AG10803 (cell line): ENCODE results near the gene XPR1.

Experiments
- DNase-seq: peaks from one replicate; pipeline ENCODE4 v3.0.0; 2010; ENCODE audit warnings: low read depth
- H3K4me3 ChIP-seq: 2 replicates; pipeline ENCODE4 v1.5.1; 2011; ENCODE audit warnings: mild to moderate bottlenecking, low read length, control low read depth
- TF ChIP-seq, protein P1 (sequence below): conservative IDR thresholded peaks from 2 replicates; pipeline ENCODE4 v1.5.1; 2011; ENCODE audit warnings: mild to moderate bottlenecking, low read length, control low read depth, inconsistent platforms

XPR1 gene

DNA sequence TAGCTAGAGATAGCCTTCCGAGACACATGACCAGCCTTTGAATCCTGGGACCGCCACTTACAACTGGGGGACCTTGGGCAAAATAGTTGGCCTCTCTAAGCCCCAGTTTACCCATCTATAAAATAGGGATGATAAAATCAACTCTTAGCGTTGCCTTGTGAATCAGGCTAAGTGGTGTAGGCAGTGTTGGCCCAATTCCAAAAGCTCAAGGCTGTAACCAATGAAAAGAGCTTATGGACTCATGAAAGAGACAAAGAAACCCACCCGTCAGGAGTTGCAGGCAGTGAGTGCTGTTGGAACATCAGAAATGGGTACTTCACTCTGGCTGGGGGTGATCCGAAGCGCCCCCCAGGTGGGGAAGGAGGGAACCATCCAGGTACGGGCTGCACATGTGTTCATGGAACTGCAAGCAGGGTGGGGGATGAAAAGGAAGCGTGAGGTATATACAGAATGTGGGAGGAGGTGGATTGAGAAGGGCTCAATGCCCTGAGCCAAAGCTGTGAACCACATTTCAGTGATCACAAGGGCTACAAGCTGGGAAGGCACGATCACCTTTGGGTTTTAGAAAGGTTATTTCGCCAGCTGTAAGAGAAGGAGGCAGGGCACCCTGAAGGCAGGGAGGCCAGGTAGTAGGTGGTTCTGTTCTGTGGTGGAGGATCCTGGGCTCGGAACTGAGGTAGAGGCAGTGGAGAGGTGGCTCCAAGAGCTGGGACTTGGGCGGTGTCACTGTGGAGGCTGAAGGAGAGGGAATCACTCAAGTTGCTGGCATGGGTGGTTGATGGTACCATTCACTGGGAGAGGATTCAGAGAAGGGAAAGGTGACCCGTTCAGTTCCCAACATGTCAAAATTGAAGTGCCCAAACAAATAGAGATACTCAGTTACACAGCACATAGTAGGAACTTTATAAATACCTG lies 269.5 kb downstream of the XPR1 start:
- DNase-seq = no peak
- TF ChIP-seq, protein P1, sequence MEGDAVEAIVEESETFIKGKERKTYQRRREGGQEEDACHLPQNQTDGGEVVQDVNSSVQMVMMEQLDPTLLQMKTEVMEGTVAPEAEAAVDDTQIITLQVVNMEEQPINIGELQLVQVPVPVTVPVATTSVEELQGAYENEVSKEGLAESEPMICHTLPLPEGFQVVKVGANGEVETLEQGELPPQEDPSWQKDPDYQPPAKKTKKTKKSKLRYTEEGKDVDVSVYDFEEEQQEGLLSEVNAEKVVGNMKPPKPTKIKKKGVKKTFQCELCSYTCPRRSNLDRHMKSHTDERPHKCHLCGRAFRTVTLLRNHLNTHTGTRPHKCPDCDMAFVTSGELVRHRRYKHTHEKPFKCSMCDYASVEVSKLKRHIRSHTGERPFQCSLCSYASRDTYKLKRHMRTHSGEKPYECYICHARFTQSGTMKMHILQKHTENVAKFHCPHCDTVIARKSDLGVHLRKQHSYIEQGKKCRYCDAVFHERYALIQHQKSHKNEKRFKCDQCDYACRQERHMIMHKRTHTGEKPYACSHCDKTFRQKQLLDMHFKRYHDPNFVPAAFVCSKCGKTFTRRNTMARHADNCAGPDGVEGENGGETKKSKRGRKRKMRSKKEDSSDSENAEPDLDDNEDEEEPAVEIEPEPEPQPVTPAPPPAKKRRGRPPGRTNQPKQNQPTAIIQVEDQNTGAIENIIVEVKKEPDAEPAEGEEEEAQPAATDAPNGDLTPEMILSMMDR = no peak
- H3K4me3 ChIP-seq = no peak overlapping the region

DNA sequence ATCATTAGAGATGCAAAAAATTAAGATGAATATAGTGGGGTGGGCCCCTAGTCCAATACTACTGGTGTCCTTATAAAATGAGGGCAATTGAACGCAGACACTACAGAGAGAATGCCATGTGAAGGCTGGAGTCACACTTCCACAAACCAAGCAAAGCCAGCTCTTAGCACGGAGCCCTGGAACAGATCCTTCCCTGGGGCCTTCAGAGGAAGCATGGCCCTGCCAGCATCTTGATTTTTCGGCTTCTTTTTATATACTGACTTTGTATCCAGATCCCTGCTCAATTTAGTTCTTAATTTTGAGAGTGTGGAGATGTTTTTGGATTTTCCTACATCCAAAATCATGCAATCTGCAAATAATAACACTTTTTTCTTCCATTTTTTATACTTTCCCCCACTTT lies 270.7 kb downstream of the XPR1 start:
- DNase-seq = no peak
- no peak overlapping the region for H3K4me3 ChIP-seq
- TF ChIP-seq, protein P1 = no peak

DNA sequence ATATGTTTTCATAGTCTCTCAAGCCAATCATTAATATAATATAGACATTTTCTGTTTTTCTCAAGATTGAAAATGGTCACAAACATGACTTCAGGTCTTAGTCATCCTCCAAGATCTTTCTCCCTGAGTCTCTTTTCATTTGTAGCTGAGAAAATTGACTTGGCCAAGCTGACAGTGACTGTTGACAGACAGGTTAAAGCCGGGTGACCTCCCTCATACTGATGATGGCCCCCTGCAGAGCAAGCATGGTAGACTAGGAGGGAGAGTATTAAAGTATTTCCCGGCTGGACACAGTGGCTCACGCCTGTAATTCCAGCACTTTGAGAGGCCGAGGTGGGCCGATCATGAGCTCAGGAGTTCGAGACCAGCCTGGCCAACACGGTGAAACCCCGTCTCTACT lies 274.1 kb downstream of the XPR1 start:
- DNase-seq = no peak
- TF ChIP-seq, protein P1 = no peak
- H3K4me3 ChIP-seq = no peak overlapping the region

DNA sequence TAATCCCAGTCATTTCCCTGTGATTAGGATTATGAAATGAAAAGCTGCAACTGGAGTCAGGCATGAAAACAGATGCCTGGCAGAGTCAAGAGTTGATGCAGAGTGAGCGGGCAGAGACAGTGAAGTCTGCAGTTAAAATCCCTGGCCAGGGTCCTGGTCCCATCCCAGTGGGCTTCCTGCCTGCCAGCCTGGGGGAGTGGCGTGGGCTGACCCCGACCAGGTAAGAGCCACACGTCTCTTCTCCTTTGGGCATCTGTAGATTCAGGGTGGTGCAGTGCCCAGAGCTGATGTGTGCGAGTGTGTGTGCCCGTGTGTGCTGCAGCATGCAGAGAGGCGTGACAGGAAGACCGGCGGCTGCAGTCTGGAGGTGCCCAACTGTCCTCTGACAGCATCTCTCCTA lies 274.7 kb downstream of the XPR1 start:
- DNase-seq = no peak
- TF ChIP-seq, protein P1 = no peak
- no peak overlapping the region for H3K4me3 ChIP-seq

DNA sequence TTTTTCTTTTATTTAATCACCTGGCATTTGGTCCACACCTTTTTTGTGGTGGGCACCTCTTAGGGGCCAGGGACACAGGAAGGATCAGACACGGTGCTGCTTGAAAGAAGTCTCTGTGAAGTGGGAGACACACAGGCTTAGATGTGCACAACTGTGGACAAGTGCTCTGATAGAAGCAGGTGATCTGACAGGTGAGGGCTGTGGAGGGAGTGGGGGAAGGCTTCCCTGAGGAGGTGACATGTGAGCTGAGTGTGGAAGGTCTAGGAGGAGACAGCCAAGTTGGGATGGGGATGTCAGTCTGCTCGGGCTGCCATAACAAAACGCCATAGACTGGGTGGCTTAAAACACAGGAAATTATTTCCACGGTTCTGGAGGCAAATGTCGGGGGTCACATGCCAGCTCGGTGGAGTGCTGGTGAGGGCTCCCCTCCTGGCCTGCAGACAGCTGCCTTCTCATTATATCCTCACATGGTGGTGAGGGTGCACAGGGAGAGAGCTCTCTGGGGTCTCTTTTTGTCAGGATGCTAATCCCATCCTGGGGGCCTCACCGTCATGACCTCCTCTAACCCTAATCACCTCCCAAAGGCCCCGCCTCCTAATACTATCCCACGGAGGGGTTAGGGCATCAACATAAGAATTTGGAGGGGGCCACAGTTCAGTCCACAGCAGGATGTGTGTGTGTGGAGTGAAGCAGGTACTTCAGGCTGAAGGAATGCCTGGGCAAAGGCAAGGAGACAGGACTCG lies 275.7 kb downstream of the XPR1 start:
- DNase-seq = no peak
- TF ChIP-seq, protein P1 = no peak
- H3K4me3 ChIP-seq = no peak overlapping the region

DNA sequence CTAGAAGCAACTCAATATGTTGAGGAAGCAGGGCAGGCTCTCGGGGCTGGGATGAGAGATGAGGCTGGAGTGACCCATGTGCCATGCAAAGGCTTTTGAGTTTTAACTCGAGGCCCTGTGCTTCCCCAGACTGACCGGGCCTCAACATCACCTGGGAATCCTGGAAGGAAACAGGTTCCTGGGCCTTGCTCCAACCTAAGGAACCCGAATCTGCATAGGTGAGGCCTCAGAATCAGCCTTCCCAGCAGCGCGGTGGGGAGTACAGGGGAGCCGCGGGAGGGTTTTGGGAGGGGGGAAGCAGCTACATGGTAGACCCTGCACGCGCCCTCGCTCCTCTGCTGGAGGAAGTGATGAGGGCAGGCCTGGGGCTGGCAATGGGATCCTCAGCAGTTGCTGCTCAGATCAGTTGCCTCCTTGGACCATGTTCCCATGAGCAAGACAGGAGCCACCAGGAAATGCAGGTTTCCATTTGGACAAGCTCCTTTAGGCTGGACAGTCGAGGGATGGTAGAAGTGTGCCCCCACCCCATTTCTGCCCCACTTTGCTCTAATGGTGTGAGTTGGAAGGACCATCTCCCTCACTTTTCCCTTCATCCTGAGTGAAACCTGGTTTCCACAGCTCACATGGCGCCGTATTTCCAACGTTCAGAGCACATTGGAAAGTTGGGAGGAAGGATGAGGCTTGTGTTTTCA lies 276.4 kb downstream of the XPR1 start:
- no peak overlapping the region for H3K4me3 ChIP-seq
- DNase-seq = no peak

More for the DNA sequence above, 276.4 kb downstream of the XPR1 start:
- TF ChIP-seq, protein P1 = no peak
